CD4-positive, alpha-beta T cell treated with Interleukin-10 for 1 hour (primary cell): ENCODE measurements around the gene KIFBP.
A peak's percentile ranks its signal among the peaks of the same experiment; 100 is the strongest.
"Not testable (repeated sequence)": the region's sequence is repeated elsewhere in the genome, so short reads cannot be mapped to it uniquely, and the experiment has no call there.

Experiments
- DNase-seq: peaks from one replicate; pipeline ENCODE4 v3.0.0-alpha.2; 2020

Gene KIFBP

GRCh38 chr10:68988530-68989316 lies at the start of gene KIFBP:
Gene KIFBP, plus strand, starts transcription at chr10:68988803. Its CDS starts 30 bp downstream, at chr10:68988833.
- peak; percentile 89 for DNase-seq

GRCh38 chr10:68938884-68939283 lies 49.7 kb upstream of the KIFBP start:
- no peak for DNase-seq

GRCh38 chr10:68940917-68941316 lies 47.7 kb upstream of the KIFBP start:
- DNase-seq = not testable (repeated sequence)

GRCh38 chr10:68950598-68950997 lies 38.0 kb upstream of the KIFBP start:
- DNase-seq = no peak

GRCh38 chr10:68954904-68955303 lies 33.7 kb upstream of the KIFBP start:
- no peak for DNase-seq

GRCh38 chr10:68955355-68955831 lies 33.2 kb upstream of the KIFBP start:
- DNase-seq = no peak

- DNase-seq = peak; percentile 91
Measured at GRCh38 chr10:68955832-68956532, 32.6 kb upstream of the KIFBP start, which contains the start of gene DDX21. Gene DDX21, plus strand, starts transcription at chr10:68956170. Its CDS starts 56 bp downstream, at chr10:68956226.

- no peak for DNase-seq
Measured at GRCh38 chr10:68957284-68957615, 31.4 kb upstream of the KIFBP start.

GRCh38 chr10:68957654-68958053 lies 30.9 kb upstream of the KIFBP start:
- no peak for DNase-seq

GRCh38 chr10:68959695-68960527 lies 28.7 kb upstream of the KIFBP start:
- no peak for DNase-seq

GRCh38 chr10:68963151-68963550 lies 25.5 kb upstream of the KIFBP start:
- no peak for DNase-seq

- DNase-seq = no peak
Measured at GRCh38 chr10:68973975-68974374, 14.6 kb upstream of the KIFBP start.

- DNase-seq = not testable (repeated sequence)
Measured at GRCh38 chr10:68975936-68976473, 12.6 kb upstream of the KIFBP start.

- not testable (repeated sequence) for DNase-seq
Measured at GRCh38 chr10:68979738-68980137, 8.9 kb upstream of the KIFBP start.

- DNase-seq = no peak
Measured at GRCh38 chr10:68981074-68981473, 7.5 kb upstream of the KIFBP start.

GRCh38 chr10:68982389-68982788 lies 6.2 kb upstream of the KIFBP start:
- no peak for DNase-seq

- no peak for DNase-seq
Measured at GRCh38 chr10:68987611-68988010, 992 bp upstream of the KIFBP start.

- DNase-seq = no peak
Measured at GRCh38 chr10:68989317-68989990, 851 bp downstream of the KIFBP start.

GRCh38 chr10:68992636-68993440 lies 4.2 kb downstream of the KIFBP start:
- DNase-seq = no peak

GRCh38 chr10:68997211-68997610 lies 8.6 kb downstream of the KIFBP start:
- DNase-seq = no peak

GRCh38 chr10:69004821-69005220 lies 16.2 kb downstream of the KIFBP start:
- DNase-seq = peak; percentile 70
